Measurements from ENCODE around the gene GRIK5.
A peak's percentile ranks its signal among the peaks of the same experiment; 100 is the strongest.
"Not testable (repeated sequence)": the region's sequence is repeated elsewhere in the genome, so short reads cannot be mapped to it uniquely, and the experiment has no call there.

The GRIK5 gene

GRCh38 chr19:42109896-42110295 is 39.9 kb upstream of the GRIK5 start:
- peaks cover 6 to 9% of the 10 kb centered on the region in 2 donors for H3K4me1 ChIP-seq (ENCODE audit: control insufficient read depth in 1 of 2, insufficient read depth in 2 of 2, low read length in 2 of 2)
- no peaks in the 10 kb centered on the region for H3K36me3 ChIP-seq (ENCODE audit: control insufficient read depth in 1 of 2, insufficient read depth in 2 of 2, low read length in 2 of 2)
- no peak overlapping the region for H3K4me3 ChIP-seq (ENCODE audit: low read depth in 1 of 2, low read length in 2 of 2)
- peaks cover 0 to 6% of the 10 kb centered on the region in 2 donors for H3K27me3 ChIP-seq (ENCODE audit: control insufficient read depth in 1 of 2, insufficient read depth in 2 of 2, low read length in 2 of 2)
- H3K9ac ChIP-seq (ENCODE audit: low read depth in 1 of 2, low read length in 2 of 2) = no peak overlapping the region
- H3K27ac ChIP-seq (ENCODE audit: low read depth, low read length) = no peak overlapping the region
- no peaks in the 10 kb centered on the region for H3K9me3 ChIP-seq (ENCODE audit: control insufficient read depth in 1 of 2, low read length in 2 of 2)

- no peaks in the 10 kb centered on the region for H3K36me3 ChIP-seq (ENCODE audit: control insufficient read depth in 1 of 2, insufficient read depth in 2 of 2, low read length in 2 of 2)
- H3K9ac ChIP-seq (ENCODE audit: low read depth in 1 of 2, low read length in 2 of 2) = peak overlapping the region in 1 of 2 donors; percentile 18
- peaks cover 0 to 6% of the 10 kb centered on the region in 2 donors for H3K27me3 ChIP-seq (ENCODE audit: control insufficient read depth in 1 of 2, insufficient read depth in 2 of 2, low read length in 2 of 2)
These were observed 38.8 kb upstream of the GRIK5 start for GRCh38 chr19:42108527-42109389.

GRCh38 chr19:42105368-42105767 is 35.4 kb upstream of the GRIK5 start:
- H3K9ac ChIP-seq (ENCODE audit: low read depth in 1 of 2, low read length in 2 of 2) = no peak overlapping the region
- no peak overlapping the region for H3K27ac ChIP-seq (ENCODE audit: low read depth, low read length)
- H3K9me3 ChIP-seq (ENCODE audit: control insufficient read depth in 1 of 2, low read length in 2 of 2) = no peaks in the 10 kb centered on the region
- H3K27me3 ChIP-seq (ENCODE audit: control insufficient read depth in 1 of 2, insufficient read depth in 2 of 2, low read length in 2 of 2) = peaks cover 0 to 6% of the 10 kb centered on the region in 2 donors
- H3K4me1 ChIP-seq (ENCODE audit: control insufficient read depth in 1 of 2, insufficient read depth in 2 of 2, low read length in 2 of 2) = peaks cover 0 to 3% of the 10 kb centered on the region in 2 donors
- H3K4me3 ChIP-seq (ENCODE audit: low read depth in 1 of 2, low read length in 2 of 2) = no peak overlapping the region
- H3K36me3 ChIP-seq (ENCODE audit: control insufficient read depth in 1 of 2, insufficient read depth in 2 of 2, low read length in 2 of 2) = no peaks in the 10 kb centered on the region

More at GRCh38 chr19:42108527-42109389, 38.8 kb upstream of the GRIK5 start:
- Histone ChIP-seq H3K27ac (ENCODE audit: low read depth, low read length) (no peak overlapping the region), H3K4me3 (ENCODE audit: low read depth in 1 of 2, low read length in 2 of 2) (no peak overlapping the region), H3K4me1 (ENCODE audit: control insufficient read depth in 1 of 2, insufficient read depth in 2 of 2, low read length in 2 of 2) (peaks cover 3% of the 10 kb centered on the region in 2 donors), H3K9me3 (ENCODE audit: control insufficient read depth in 1 of 2, low read length in 2 of 2) (no peaks in the 10 kb centered on the region)

GRCh38 chr19:42102877-42103276 is 32.9 kb upstream of the GRIK5 start:
- Histone ChIP-seq H3K27ac (ENCODE audit: low read depth, low read length) (no peak overlapping the region), H3K4me1 (ENCODE audit: control insufficient read depth in 1 of 2, insufficient read depth in 2 of 2, low read length in 2 of 2) (no peaks in the 10 kb centered on the region), H3K9me3 (ENCODE audit: control insufficient read depth in 1 of 2, low read length in 2 of 2) (no peaks in the 10 kb centered on the region), H3K27me3 (ENCODE audit: control insufficient read depth in 1 of 2, insufficient read depth in 2 of 2, low read length in 2 of 2) (peaks cover 0 to 6% of the 10 kb centered on the region in 2 donors), H3K9ac (ENCODE audit: low read depth in 1 of 2, low read length in 2 of 2) (no peak overlapping the region), H3K36me3 (ENCODE audit: control insufficient read depth in 1 of 2, insufficient read depth in 2 of 2, low read length in 2 of 2) (no peaks in the 10 kb centered on the region), H3K4me3 (ENCODE audit: low read depth in 1 of 2, low read length in 2 of 2) (no peak overlapping the region)

- H3K9ac ChIP-seq (ENCODE audit: low read depth in 1 of 2, low read length in 2 of 2); H3K27ac ChIP-seq (ENCODE audit: low read depth, low read length); H3K4me3 ChIP-seq (ENCODE audit: low read depth in 1 of 2, low read length in 2 of 2); H3K27me3 ChIP-seq (ENCODE audit: control insufficient read depth in 1 of 2, insufficient read depth in 2 of 2, low read length in 2 of 2); H3K4me1 ChIP-seq (ENCODE audit: control insufficient read depth in 1 of 2, insufficient read depth in 2 of 2, low read length in 2 of 2); H3K9me3 ChIP-seq (ENCODE audit: control insufficient read depth in 1 of 2, low read length in 2 of 2); H3K36me3 ChIP-seq (ENCODE audit: control insufficient read depth in 1 of 2, insufficient read depth in 2 of 2, low read length in 2 of 2): not testable (repeated sequence)
These were observed 30.2 kb upstream of the GRIK5 start for GRCh38 chr19:42100241-42100640.

GRCh38 chr19:42099336-42099925 is 29.4 kb upstream of the GRIK5 start:
- Histone ChIP-seq H3K9ac (ENCODE audit: low read depth in 1 of 2, low read length in 2 of 2) (no peak overlapping the region), H3K4me1 (ENCODE audit: control insufficient read depth in 1 of 2, insufficient read depth in 2 of 2, low read length in 2 of 2) (no peaks in the 10 kb centered on the region), H3K27me3 (ENCODE audit: control insufficient read depth in 1 of 2, insufficient read depth in 2 of 2, low read length in 2 of 2) (no peaks in the 10 kb centered on the region), H3K9me3 (ENCODE audit: control insufficient read depth in 1 of 2, low read length in 2 of 2) (no peaks in the 10 kb centered on the region), H3K36me3 (ENCODE audit: control insufficient read depth in 1 of 2, insufficient read depth in 2 of 2, low read length in 2 of 2) (no peaks in the 10 kb centered on the region), H3K4me3 (ENCODE audit: low read depth in 1 of 2, low read length in 2 of 2) (no peak overlapping the region), H3K27ac (ENCODE audit: low read depth, low read length) (no peak overlapping the region)

GRCh38 chr19:42098781-42099180 is 28.8 kb upstream of the GRIK5 start:
- Histone ChIP-seq H3K9ac (ENCODE audit: low read depth in 1 of 2, low read length in 2 of 2) (no peak overlapping the region), H3K27ac (ENCODE audit: low read depth, low read length) (no peak overlapping the region), H3K9me3 (ENCODE audit: control insufficient read depth in 1 of 2, low read length in 2 of 2) (no peaks in the 10 kb centered on the region), H3K4me1 (ENCODE audit: control insufficient read depth in 1 of 2, insufficient read depth in 2 of 2, low read length in 2 of 2) (no peaks in the 10 kb centered on the region), H3K4me3 (ENCODE audit: low read depth in 1 of 2, low read length in 2 of 2) (no peak overlapping the region), H3K36me3 (ENCODE audit: control insufficient read depth in 1 of 2, insufficient read depth in 2 of 2, low read length in 2 of 2) (no peaks in the 10 kb centered on the region), H3K27me3 (ENCODE audit: control insufficient read depth in 1 of 2, insufficient read depth in 2 of 2, low read length in 2 of 2) (no peaks in the 10 kb centered on the region)

- no peak overlapping the region for H3K9ac ChIP-seq (ENCODE audit: low read depth in 1 of 2, low read length in 2 of 2)
- no peak overlapping the region for H3K4me3 ChIP-seq (ENCODE audit: low read depth in 1 of 2, low read length in 2 of 2)
- H3K27ac ChIP-seq (ENCODE audit: low read depth, low read length) = no peak overlapping the region
- H3K27me3 ChIP-seq (ENCODE audit: control insufficient read depth in 1 of 2, insufficient read depth in 2 of 2, low read length in 2 of 2) = no peaks in the 10 kb centered on the region
- H3K4me1 ChIP-seq (ENCODE audit: control insufficient read depth in 1 of 2, insufficient read depth in 2 of 2, low read length in 2 of 2) = peaks cover 0 to under 1% of the 10 kb centered on the region in 2 donors
- H3K9me3 ChIP-seq (ENCODE audit: control insufficient read depth in 1 of 2, low read length in 2 of 2) = no peaks in the 10 kb centered on the region
- H3K36me3 ChIP-seq (ENCODE audit: control insufficient read depth in 1 of 2, insufficient read depth in 2 of 2, low read length in 2 of 2) = no peaks in the 10 kb centered on the region
These were observed 27.5 kb upstream of the GRIK5 start for GRCh38 chr19:42097461-42097860.

- Histone ChIP-seq H3K9ac (ENCODE audit: low read depth in 1 of 2, low read length in 2 of 2) (no peak overlapping the region), H3K27me3 (ENCODE audit: control insufficient read depth in 1 of 2, insufficient read depth in 2 of 2, low read length in 2 of 2) (no peaks in the 10 kb centered on the region), H3K9me3 (ENCODE audit: control insufficient read depth in 1 of 2, low read length in 2 of 2) (no peaks in the 10 kb centered on the region), H3K4me3 (ENCODE audit: low read depth in 1 of 2, low read length in 2 of 2) (no peak overlapping the region), H3K27ac (ENCODE audit: low read depth, low read length) (no peak overlapping the region), H3K36me3 (ENCODE audit: control insufficient read depth in 1 of 2, insufficient read depth in 2 of 2, low read length in 2 of 2) (no peaks in the 10 kb centered on the region), H3K4me1 (ENCODE audit: control insufficient read depth in 1 of 2, insufficient read depth in 2 of 2, low read length in 2 of 2) (peaks cover 8 to 10% of the 10 kb centered on the region in 2 donors)
These were observed 26.3 kb upstream of the GRIK5 start for GRCh38 chr19:42096255-42096837.

- H3K27ac ChIP-seq (ENCODE audit: low read depth, low read length) = no peak overlapping the region
- H3K9ac ChIP-seq (ENCODE audit: low read depth in 1 of 2, low read length in 2 of 2) = no peak overlapping the region
- H3K4me1 ChIP-seq (ENCODE audit: control insufficient read depth in 1 of 2, insufficient read depth in 2 of 2, low read length in 2 of 2) = peaks cover 9 to 10% of the 10 kb centered on the region in 2 donors
- H3K9me3 ChIP-seq (ENCODE audit: control insufficient read depth in 1 of 2, low read length in 2 of 2) = no peaks in the 10 kb centered on the region
- H3K27me3 ChIP-seq (ENCODE audit: control insufficient read depth in 1 of 2, insufficient read depth in 2 of 2, low read length in 2 of 2) = no peaks in the 10 kb centered on the region
- H3K4me3 ChIP-seq (ENCODE audit: low read depth in 1 of 2, low read length in 2 of 2) = no peak overlapping the region
- no peaks in the 10 kb centered on the region for H3K36me3 ChIP-seq (ENCODE audit: control insufficient read depth in 1 of 2, insufficient read depth in 2 of 2, low read length in 2 of 2)
These were observed 25.8 kb upstream of the GRIK5 start for GRCh38 chr19:42095814-42096230.
